ENCODE results near the gene TOR4A. TPM values are rescaled to one million over a fixed set of nuclear protein-coding genes. Genes with fewer than 3 reads are reported as not detected.
A peak's percentile ranks its signal among the peaks of the same experiment; 100 is the strongest.

TOR4A gene
- total and polyA plus RNA-seq, 10 of the 15 experiments (the other 5 are each of a cell fraction or from before 2014, with no cell fraction given) = 2.0 to 19.9 (median 3.7) TPM

DNA sequence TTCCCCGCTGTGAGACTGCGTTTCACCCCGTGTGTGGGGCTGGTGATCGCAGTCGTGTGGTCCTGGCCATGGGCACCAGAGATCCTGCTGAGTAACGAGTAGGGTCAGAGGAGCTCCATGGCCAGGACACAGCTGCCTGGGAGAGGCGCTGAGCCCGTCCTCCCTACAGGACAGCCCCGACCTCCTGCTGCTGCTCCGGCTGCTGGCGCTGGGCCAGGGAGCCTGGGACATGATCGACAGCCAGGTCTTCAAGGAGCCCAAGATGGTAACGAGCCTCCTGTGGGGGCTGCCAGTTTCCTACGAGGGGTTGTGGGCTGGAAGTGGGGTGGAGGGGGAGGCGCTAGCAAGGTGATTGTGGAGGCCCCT lies 11.4 kb upstream of the TOR4A start (continued):
- no peak for TF ChIP-seq IKZF2 (IDR thresholded peaks at IDR 0.05)
- TF ChIP-seq EP300 (IDR thresholded peaks at IDR 0.05; ENCODE audit: borderline replicate concordance in 1 of 2, control insufficient read depth in 1 of 2, low read depth in 2 of 2, low read length in 2 of 2) = no peak

GRCh38 chr9:137266585-137267453 lies 10.7 kb upstream of the TOR4A start:
- no peaks in the 10 kb centered on the region for H3K27me3 ChIP-seq (replicated peaks in 1 of 2; ENCODE audit: control insufficient read depth in 2 of 2, insufficient read depth in 2 of 2, low read length in 1 of 2)

More at GRCh38 chr9:137266585-137267453, 10.7 kb upstream of the TOR4A start:
- in situ Hi-C loops (cut with MboI) = no loop called here
- Histone ChIP-seq H2AFZ (ENCODE audit: control insufficient read depth, low read depth, low read length) (no peak overlapping the region), H3K4me2 (ENCODE audit: control insufficient read depth, insufficient read depth) (peak overlapping the region; percentile 3; the same call in 1 of the 2 replicates), H3K4me3 (no peak overlapping the region), H3K36me3 (ENCODE audit: control insufficient read depth in 2 of 2, insufficient read depth in 2 of 2, low read length in 1 of 2) (peaks cover 6 to 16% of the 10 kb centered on the region in 2 experiments; a peak in 3 of 4 replicates), H3K79me2 (ENCODE audit: control insufficient read depth, insufficient read depth, low read length) (0 out of 2 replicates have a peak, but pooled peaks cover 2% of the 10 kb centered on the region), H3K9me3 (replicated peaks; ENCODE audit: control insufficient read depth, insufficient read depth, low read length) (no peaks in the 10 kb centered on the region), H4K20me1 (ENCODE audit: control insufficient read depth, insufficient read depth) (no peaks in the 10 kb centered on the region), H3K9ac (ENCODE audit: control insufficient read depth, insufficient read depth, low read length) (no peak overlapping the region), H3K27ac (ENCODE audit: control insufficient read depth, insufficient read depth) (no peak overlapping the region), H3K4me1 (ENCODE audit: control insufficient read depth, insufficient read depth, low read length) (peaks cover 17% of the 10 kb centered on the region)
- RAD21 ChIA-PET (ENCODE audit: unreplicated experiment) = interaction anchor here (1.2 to 1.9 kb wide), 2 partner anchors 11 to 30 kb away, joined by 4 to 5 read pairs; partner anchors contain the start of gene TOR4A
- no peak for DNase-seq (ENCODE audit: low read depth, low spot score)
- POLR2A ChIA-PET = interaction anchor here (0.6 to 2.4 kb wide), 8 partner anchors 11 to 548 kb away, joined by 3 to 13 read pairs (median 4); partner anchors contain the start of genes NELFB, NRARP, TOR4A and TUBB4B
- SMC1A ChIA-PET (ENCODE audit: uncharacterized antibody, unreplicated experiment) = no interaction called here
- BruUV-seq (replicated peaks) = no TSS peak
- 91% methylated on average over 21 of the region's 34 CpGs for WGBS (ENCODE audit: insufficient coverage, insufficient replicate concordance, low lambda C conversion rate, missing lambda C conversion rate)
- intact Hi-C loops (cut with micrococcal nuclease; ENCODE audit: unreplicated experiment) = no loop called here
- CTCF ChIA-PET = interaction anchor here (2.6 kb wide), 1 partner anchor 30 kb away, joined by 11 read pairs; no protein-coding TSS in a partner anchor
- TF ChIP-seq RELB (IDR thresholded peaks at IDR 0.05; ENCODE audit: low read depth) = no peak
- TF ChIP-seq PAX5 (IDR thresholded peaks at IDR 0.05; ENCODE audit: borderline replicate concordance, low read depth, low read length) = no peak
- TF ChIP-seq GABPA (IDR thresholded peaks at IDR 0.05; ENCODE audit: low read depth) = no peak
- TF ChIP-seq MTA2 (IDR thresholded peaks at IDR 0.05; ENCODE audit: low read depth) = no peak
- no peak for TF ChIP-seq IRF5 (IDR thresholded peaks at IDR 0.05; ENCODE audit: borderline replicate concordance)
- TF ChIP-seq MAX (IDR thresholded peaks at IDR 0.05; ENCODE audit: low read depth, low read length) = no peak
- no peak for TF ChIP-seq NFXL1 (IDR thresholded peaks at IDR 0.05; ENCODE audit: borderline replicate concordance)
- TF ChIP-seq MYB (IDR thresholded peaks at IDR 0.05; ENCODE audit: borderline replicate concordance, low read depth, low read length) = no peak
- no peak for TF ChIP-seq SP1 (IDR thresholded peaks at IDR 0.05; ENCODE audit: low read depth, low read length)
- no peak for TF ChIP-seq PML (IDR thresholded peaks at IDR 0.05; ENCODE audit: low read length)
- FAIRE-seq = no peak
- no peak for ATAC-seq

All from GM12878 (cell line).